ENCODE measurements around the gene STAB1. TPM values are rescaled to one million over a fixed set of nuclear protein-coding genes. Genes with fewer than 3 reads are reported as not detected.

STAB1 gene
- total and polyA plus RNA-seq, 2 experiments from 2014 or later: 0.90 to 1.9 TPM

GRCh38 chr3:52522651-52523251, 27.6 kb downstream of the STAB1 start:
- Mint-ChIP-seq H3K4me3 (no peak overlapping the region), H3K27me3 (ENCODE audit: insufficient read depth, low read depth, poor library complexity) (peaks cover 14% of the 10 kb centered on the region), H3K4me1 (peaks cover 3% of the 10 kb centered on the region; the same call in 2 of the 3 replicates), H3K9me3 (no peaks in the 10 kb centered on the region), H3K27ac (no peak overlapping the region), H3K36me3 (ENCODE audit: low read depth) (peaks cover 34% of the 10 kb centered on the region)
- DNase-seq (ENCODE audit: low spot score) (no peak), ATAC-seq (no peak)
- Histone ChIP-seq H3F3A (replicated peaks; ENCODE audit: low read depth) (0 out of 2 replicates have a peak, but pooled peaks cover 2% of the 10 kb centered on the region), H3K4me1 (ENCODE audit: insufficient read depth) (no peaks in the 10 kb centered on the region), H3K27me3 (ENCODE audit: insufficient read depth) (no peaks in the 10 kb centered on the region), H4K20me1 (replicated peaks; ENCODE audit: insufficient read depth) (no peaks in the 10 kb centered on the region; the same call in 1 of the 2 replicates), H3K79me2 (replicated peaks; ENCODE audit: insufficient read depth) (no peaks in the 10 kb centered on the region), H2AFZ (no peak overlapping the region), H3K4me3 (no peak overlapping the region), H3K9me2 (ENCODE audit: insufficient read depth) (no peaks in the 10 kb centered on the region), H3K4me2 (no peak overlapping the region), H3K27ac (ENCODE audit: low read depth) (no peak overlapping the region), H3K36me3 (ENCODE audit: insufficient read depth) (peaks cover 10% of the 10 kb centered on the region; the same call in 1 of the 2 replicates)
- no peak for TF ChIP-seq NANOG (IDR thresholded peaks at IDR 0.05; ENCODE audit: borderline replicate concordance)
- TF ChIP-seq CREB1 (CRISPR knock-in tag; IDR thresholded peaks at IDR 0.05; ENCODE audit: low read depth): no peak
- no peak for TF ChIP-seq ZNF114 (CRISPR knock-in tag; IDR thresholded peaks at IDR 0.05)
- TF ChIP-seq ZNF331 (CRISPR knock-in tag; IDR thresholded peaks at IDR 0.05; ENCODE audit: low read depth): no peak
- TF ChIP-seq, protein P1, sequence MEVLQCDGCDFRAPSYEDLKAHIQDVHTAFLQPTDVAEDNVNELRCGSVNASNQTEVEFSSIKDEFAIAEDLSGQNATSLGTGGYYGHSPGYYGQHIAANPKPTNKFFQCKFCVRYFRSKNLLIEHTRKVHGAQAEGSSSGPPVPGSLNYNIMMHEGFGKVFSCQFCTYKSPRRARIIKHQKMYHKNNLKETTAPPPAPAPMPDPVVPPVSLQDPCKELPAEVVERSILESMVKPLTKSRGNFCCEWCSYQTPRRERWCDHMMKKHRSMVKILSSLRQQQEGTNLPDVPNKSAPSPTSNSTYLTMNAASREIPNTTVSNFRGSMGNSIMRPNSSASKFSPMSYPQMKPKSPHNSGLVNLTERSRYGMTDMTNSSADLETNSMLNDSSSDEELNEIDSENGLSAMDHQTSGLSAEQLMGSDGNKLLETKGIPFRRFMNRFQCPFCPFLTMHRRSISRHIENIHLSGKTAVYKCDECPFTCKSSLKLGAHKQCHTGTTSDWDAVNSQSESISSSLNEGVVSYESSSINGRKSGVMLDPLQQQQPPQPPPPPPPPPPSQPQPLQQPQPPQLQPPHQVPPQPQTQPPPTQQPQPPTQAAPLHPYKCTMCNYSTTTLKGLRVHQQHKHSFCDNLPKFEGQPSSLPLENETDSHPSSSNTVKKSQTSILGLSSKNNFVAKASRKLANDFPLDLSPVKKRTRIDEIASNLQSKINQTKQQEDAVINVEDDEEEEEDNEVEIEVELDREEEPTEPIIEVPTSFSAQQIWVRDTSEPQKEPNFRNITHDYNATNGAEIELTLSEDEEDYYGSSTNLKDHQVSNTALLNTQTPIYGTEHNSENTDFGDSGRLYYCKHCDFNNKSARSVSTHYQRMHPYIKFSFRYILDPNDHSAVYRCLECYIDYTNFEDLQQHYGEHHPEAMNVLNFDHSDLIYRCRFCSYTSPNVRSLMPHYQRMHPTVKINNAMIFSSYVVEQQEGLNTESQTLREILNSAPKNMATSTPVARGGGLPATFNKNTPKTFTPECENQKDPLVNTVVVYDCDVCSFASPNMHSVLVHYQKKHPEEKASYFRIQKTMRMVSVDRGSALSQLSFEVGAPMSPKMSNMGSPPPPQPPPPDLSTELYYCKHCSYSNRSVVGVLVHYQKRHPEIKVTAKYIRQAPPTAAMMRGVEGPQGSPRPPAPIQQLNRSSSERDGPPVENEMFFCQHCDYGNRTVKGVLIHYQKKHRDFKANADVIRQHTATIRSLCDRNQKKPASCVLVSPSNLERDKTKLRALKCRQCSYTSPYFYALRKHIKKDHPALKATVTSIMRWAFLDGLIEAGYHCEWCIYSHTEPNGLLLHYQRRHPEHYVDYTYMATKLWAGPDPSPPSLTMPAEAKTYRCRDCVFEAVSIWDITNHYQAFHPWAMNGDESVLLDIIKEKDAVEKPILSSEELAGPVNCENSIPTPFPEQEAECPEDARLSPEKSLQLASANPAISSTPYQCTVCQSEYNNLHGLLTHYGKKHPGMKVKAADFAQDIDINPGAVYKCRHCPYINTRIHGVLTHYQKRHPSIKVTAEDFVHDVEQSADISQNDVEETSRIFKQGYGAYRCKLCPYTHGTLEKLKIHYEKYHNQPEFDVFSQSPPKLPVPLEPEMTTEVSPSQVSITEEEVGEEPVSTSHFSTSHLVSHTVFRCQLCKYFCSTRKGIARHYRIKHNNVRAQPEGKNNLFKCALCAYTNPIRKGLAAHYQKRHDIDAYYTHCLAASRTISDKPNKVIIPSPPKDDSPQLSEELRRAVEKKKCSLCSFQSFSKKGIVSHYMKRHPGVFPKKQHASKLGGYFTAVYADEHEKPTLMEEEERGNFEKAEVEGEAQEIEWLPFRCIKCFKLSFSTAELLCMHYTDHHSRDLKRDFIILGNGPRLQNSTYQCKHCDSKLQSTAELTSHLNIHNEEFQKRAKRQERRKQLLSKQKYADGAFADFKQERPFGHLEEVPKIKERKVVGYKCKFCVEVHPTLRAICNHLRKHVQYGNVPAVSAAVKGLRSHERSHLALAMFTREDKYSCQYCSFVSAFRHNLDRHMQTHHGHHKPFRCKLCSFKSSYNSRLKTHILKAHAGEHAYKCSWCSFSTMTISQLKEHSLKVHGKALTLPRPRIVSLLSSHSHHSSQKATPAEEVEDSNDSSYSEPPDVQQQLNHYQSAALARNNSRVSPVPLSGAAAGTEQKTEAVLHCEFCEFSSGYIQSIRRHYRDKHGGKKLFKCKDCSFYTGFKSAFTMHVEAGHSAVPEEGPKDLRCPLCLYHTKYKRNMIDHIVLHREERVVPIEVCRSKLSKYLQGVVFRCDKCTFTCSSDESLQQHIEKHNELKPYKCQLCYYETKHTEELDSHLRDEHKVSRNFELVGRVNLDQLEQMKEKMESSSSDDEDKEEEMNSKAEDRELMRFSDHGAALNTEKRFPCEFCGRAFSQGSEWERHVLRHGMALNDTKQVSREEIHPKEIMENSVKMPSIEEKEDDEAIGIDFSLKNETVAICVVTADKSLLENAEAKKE (CRISPR knock-in tag; IDR thresholded peaks at IDR 0.05): no peak
- no peak for TF ChIP-seq JUNB (IDR thresholded peaks at IDR 0.05; ENCODE audit: unreplicated experiment)
- TF ChIP-seq, protein P2, sequence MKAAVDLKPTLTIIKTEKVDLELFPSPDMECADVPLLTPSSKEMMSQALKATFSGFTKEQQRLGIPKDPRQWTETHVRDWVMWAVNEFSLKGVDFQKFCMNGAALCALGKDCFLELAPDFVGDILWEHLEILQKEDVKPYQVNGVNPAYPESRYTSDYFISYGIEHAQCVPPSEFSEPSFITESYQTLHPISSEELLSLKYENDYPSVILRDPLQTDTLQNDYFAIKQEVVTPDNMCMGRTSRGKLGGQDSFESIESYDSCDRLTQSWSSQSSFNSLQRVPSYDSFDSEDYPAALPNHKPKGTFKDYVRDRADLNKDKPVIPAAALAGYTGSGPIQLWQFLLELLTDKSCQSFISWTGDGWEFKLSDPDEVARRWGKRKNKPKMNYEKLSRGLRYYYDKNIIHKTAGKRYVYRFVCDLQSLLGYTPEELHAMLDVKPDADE (IDR thresholded peaks at IDR 0.05): no peak
- no peak for TF ChIP-seq STAT1 (IDR thresholded peaks at IDR 0.05; ENCODE audit: unreplicated experiment)
- TF ChIP-seq EZH2 (IDR thresholded peaks at IDR 0.05; ENCODE audit: low read depth, unreplicated experiment): no peak
- TF ChIP-seq POLR2AphosphoS5 (IDR thresholded peaks at IDR 0.05; ENCODE audit: low read depth): no peak
- TF ChIP-seq, protein P3, sequence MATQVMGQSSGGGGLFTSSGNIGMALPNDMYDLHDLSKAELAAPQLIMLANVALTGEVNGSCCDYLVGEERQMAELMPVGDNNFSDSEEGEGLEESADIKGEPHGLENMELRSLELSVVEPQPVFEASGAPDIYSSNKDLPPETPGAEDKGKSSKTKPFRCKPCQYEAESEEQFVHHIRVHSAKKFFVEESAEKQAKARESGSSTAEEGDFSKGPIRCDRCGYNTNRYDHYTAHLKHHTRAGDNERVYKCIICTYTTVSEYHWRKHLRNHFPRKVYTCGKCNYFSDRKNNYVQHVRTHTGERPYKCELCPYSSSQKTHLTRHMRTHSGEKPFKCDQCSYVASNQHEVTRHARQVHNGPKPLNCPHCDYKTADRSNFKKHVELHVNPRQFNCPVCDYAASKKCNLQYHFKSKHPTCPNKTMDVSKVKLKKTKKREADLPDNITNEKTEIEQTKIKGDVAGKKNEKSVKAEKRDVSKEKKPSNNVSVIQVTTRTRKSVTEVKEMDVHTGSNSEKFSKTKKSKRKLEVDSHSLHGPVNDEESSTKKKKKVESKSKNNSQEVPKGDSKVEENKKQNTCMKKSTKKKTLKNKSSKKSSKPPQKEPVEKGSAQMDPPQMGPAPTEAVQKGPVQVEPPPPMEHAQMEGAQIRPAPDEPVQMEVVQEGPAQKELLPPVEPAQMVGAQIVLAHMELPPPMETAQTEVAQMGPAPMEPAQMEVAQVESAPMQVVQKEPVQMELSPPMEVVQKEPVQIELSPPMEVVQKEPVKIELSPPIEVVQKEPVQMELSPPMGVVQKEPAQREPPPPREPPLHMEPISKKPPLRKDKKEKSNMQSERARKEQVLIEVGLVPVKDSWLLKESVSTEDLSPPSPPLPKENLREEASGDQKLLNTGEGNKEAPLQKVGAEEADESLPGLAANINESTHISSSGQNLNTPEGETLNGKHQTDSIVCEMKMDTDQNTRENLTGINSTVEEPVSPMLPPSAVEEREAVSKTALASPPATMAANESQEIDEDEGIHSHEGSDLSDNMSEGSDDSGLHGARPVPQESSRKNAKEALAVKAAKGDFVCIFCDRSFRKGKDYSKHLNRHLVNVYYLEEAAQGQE (IDR thresholded peaks at IDR 0.05; ENCODE audit: unreplicated experiment): no peak
